T follicular helper cell (primary cell): ENCODE measurements around the gene PANK4.

ENCODE experiments used
- DNase-seq: peaks from one replicate; pipeline ENCODE4 v3.0.0-alpha.2; 2020; ENCODE audit warnings: low read depth

PANK4 gene

DNA sequence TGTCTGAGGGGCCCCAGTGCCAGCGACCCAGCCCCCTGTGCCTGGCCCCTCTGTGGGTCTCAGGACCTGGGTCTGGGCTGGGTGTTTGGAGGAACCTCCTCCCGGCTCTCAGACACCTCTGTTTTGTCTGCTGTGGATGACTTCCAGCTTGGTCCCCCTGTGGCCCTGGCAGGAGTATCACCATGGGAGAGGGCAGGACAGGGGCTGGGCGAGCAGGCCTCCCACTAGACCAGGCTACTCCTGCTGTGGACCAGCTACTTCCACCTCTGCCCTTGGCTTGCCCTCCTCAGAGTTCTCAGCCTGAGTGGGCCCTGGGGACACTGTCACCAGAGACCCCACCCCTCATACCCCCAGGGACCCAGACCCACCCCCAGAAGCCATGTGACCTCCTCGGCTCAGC, 28.5 kb downstream of the PANK4 start:
- DNase-seq = no peak

DNA sequence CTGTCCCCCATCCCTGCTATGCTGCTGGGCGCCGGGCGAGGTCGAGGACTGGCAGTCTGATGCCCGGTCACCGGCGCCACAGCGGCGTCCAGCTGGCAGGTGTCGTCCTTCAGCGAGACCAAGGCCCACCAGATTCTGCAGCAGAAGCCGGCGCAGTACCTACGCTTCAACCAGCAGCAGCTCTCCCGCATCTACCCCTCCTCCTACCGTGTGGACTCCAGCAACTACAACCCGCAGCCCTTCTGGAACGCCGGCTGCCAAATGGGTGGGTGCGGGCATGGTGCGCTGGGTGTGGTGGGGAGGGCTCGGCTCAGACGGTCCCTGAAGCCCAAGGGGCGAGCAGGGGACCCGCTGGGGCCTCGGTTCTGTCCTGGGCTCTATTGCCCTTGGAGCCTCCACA, 29.6 kb downstream of the PANK4 start:
- DNase-seq = no peak

DNA sequence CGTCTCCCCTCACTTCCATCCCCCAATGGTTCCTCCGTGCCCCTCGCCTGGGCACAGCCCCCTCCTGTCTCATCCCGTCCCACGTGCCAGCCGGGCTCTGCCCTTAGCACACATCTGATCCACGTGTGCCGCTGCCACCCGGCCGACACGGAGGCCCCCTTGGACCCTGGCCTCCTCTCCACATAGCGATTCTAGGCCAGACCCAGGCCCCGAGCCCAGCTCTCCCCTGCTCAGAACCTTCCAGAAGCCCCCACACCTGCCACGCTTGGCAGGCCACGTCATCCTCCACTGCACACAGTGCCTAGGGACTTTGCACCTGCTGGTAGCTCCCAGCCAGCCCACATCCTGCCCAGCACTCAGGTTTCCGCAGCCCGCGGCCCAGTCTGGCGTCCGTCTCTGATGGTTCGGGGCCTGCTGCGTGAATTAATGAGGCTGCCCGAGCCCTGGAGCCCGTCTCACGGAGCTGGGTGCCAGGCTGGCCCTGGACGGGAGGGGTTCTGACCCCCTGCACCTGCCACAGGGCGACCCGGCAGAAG, 30.2 kb downstream of the PANK4 start:
- DNase-seq = no peak

DNA sequence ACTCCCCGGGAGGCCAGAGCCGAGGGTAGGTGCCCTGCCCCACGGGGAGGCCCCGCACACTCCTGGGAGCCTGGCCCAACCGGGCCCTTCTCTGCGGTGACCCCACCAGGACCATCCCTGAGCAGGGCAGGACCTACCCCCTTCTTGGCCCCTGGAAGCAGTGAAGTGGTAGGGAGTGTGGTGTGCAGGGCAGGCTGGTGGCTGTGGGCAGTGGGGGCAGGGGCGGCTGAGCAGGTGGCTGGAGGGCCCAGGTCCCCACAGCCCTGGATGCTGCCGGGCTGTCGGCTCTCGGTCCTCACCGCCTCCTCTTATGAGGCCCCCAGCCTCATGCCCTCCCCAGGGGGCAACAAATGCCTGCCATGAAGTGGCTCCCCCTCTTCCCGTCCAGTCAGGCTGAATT, 30.9 kb downstream of the PANK4 start:
- no peak for DNase-seq

DNA sequence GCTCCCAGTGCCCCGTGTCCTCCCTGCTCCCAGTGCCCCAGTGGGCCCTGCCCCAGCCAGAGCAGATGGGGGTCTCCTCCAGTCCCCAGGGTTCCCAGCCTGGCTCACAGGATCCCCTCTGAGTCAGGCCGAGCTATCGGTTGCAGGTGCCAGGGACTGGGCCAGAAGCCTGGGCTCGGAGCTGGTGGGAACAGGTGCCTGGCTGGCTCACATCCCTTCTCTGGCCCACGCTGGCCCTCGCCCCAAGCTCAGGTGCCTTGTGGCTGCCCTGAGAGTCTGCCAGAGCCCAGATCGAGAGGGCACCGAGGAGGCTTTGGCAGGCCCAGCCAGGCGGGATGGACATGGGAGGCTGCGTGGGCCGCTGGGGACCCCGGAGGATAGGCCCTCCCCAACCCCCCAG, 31.4 kb downstream of the PANK4 start:
- DNase-seq = no peak

DNA sequence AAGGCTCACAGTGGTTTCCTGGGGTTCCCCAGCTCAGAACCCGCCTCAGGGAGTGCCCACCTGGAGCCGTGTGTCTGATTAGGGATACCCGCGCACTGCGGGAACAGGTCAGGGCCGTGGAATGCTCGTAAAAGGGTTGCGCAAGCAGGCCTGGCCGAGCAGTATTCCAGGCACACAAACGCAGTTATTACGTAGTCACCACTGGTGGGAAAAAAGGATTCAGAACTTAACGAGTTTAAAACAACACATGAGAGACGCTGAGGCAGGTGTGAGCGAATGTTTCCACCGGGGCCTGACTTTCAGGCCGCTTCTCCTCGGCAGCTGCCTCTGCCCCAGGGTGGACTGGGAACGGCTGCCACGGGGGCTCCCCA, 32.1 kb downstream of the PANK4 start:
- DNase-seq = no peak

DNA sequence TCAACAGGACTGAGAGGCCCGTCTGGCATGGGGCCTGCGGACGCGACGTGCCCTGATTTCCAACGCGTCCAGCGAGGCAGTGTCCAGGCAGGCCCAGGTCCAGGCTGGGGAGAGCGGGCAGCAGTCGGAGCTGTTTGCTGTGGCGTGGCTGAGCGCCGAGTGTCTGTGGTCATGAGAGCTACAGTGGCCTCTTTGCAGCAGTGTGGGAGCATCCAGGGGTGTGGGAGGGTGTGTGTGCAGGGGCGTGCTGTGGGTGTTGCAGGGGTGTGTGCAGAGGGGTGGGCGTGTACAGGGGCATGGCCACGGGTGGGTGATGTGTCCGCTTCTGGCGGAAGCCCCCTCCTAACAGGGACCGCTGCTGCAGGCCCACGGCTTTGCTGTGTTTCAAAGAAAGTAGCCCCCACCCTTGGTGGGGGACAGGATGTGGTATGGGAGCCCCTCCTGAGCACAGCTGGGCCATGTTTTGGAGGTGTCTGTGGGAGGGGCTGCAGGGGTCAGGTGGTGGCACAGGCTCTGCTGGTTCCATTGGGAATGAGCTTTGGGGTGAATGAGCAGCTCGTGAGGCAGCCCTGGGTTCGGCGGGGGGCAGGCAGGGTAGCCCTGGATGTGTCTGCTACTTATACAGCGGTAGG, 32.6 kb downstream of the PANK4 start:
- no peak for DNase-seq

DNA sequence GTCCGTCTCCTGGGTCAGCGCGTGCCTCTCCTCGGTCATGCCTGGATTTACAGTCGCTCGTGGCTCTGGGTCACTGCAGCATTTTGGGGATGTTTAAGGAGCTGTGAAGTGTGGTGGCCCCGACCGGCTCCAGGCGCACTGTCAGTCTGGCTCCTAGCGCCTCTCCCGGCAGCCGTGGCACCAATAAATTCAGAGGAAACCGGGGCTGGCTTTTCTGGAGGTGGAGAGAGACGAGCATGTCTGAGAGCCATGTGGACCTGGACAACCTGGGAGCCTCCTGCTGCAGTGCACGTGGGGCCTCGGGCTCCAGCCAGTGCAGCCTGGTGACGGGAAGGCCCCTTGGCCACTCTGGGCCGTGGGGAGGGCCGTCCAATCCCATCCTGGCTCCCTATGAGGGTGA, 33.2 kb downstream of the PANK4 start:
- DNase-seq = no peak

DNA sequence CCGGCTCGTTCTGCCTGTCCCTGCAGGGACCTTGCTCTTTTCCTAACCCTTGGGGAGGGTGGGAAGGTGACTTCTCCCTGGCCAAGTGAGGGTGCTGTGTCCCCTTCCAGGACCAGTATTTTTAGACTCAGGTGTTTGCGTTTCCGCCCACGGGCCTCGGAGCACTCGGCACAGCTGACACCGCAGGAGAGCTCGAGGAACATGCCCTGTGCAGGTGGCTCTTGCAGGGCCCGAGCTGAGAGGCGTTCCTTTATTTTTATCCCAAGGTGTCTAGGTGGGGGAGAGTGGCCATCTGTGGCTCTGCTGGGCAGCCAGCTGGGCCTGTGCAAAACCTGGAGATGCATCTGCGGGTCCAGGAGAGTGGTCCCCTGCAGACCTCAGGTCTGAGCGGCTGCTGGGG, 34.3 kb downstream of the PANK4 start:
- no peak for DNase-seq

DNA sequence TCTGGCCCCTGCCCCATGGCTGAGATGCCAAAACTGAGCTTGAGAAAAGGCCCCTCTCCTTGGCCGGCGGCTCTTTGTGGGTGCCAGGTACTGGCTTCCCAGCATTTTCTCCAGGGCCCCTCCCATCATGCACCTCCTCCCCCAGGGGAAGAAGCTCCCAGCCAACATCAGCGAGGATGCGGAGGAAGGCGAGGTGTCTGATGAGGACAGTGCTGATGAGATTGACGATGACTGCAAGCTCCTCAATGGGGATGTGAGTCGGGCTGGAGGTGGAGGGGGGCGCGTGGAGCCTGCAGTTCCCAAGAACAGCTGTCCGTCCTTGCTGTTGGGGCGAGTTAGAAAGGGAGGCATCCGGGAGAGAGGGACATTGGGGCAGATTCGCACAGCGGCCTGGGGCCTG, 36.8 kb downstream of the PANK4 start:
- DNase-seq = no peak

DNA sequence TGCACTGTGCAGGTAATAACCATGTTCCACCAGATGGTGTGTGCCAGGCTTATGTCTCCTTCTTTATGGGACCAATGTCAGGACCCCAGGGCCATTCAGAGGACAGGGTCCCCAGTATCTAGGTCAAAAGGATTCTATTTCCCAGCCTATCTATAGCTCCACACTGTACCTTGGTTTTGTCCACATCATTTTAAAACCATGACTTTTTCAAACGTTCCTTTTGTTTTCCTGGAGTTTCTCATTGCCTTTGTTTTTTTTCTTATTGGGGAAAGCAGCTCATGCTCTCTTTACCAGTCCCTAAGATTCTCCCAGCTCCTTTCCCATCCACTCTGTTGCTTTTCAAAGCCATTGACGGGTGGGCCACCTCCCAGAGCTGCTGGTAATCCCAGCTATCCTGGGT, 37.7 kb downstream of the PANK4 start:
- DNase-seq = no peak

DNA sequence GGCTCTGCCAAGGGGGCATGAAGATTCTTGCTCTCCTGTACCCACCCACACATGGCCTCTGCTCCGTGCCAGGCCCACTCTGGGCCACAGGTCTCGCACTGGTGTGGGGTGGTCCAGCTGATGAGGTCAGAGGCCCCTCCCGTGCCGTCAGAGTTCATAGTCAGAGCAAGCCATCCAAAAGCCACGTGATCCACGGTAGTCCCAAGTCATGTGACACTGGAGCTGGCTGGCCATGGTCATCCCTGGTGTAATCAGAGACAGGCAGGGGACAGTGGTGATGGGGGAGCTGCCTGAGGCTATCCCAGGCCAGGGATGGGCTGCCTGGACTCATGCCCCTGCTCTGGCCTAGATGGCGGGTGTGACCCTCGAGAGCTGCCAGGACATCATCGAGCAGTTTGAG, 39.8 kb downstream of the PANK4 start:
- no peak for DNase-seq

DNA sequence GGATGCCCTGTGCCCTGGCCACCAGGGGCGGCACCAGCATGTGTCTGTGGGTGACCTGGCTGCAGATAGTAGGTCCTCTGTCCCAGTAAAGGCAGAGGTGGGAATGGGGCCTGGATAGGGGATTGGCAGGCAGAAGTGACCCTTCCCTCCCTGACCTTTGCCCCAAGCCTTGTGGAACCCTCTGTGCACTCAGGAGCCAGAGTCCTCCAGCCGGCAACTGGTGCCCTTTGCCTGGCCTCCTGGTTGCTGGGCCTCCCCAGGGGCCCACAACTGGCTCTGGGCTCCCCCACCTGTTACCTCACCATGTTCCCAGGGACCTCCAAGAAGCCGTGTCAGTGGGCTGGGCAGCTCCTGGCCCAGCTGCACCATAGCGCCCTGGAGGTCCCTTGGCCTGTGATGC, 40.4 kb downstream of the PANK4 start:
- DNase-seq = no peak

DNA sequence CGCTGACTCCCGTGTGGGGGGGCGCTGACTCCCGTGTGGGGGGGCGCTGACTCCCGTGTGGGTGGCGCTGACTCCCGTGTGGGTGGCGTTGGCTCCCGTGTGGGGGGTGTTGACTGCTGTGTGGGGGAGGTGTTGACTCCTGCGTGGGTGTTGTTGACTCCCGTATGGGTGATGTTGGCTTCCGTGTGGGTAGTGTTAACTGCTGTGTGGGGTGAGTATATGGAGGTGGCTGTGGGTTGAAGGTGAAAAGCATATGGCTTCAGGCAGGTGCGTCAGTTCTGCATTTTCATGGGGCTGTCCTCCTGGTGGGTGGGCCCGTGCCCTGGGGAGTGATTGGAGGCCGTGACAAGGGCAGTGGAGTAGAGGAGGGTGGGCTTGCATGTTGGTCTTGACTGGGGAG, 42.4 kb downstream of the PANK4 start:
- no peak for DNase-seq

DNA sequence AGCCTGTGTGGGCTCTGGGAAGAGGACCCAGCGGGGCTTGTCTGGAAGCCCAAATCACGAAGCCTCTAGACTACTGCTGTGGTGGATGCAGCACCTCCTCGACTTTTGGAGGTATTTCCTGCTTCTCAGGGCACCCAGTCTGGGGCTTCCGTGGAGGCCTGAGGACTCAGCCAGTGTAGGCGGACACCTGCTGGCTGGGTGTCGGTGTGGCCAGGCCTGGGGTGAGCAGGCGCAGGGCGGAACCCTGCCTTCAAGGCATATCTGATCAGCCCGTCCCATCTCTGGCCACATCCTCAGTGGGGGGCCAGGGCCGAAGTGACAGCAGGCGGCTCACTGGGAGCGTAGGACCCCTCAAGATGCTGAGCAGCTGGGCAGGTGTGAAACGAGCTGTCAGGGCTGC, 43.4 kb downstream of the PANK4 start:
- DNase-seq = no peak

DNA sequence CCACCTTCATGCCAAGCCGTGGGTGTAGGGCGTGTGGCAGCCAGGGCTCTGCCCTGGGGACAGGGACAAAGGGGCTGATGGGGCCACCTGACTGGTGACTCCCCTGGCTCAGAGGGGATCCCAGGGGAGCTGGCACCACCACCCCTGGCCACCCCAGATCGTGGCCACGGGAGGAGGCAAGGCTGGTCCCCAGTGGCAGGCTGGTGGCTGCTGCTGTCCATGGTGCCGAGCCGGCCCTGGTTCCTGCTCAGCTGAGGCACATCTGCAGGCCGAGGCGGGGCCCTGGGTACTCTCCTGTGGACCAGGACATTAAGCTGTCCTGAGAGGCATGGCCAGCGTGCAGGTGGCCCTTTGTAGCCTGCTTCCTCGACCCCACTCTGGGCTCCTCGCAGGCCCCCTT, 43.8 kb downstream of the PANK4 start:
- DNase-seq = no peak

DNA sequence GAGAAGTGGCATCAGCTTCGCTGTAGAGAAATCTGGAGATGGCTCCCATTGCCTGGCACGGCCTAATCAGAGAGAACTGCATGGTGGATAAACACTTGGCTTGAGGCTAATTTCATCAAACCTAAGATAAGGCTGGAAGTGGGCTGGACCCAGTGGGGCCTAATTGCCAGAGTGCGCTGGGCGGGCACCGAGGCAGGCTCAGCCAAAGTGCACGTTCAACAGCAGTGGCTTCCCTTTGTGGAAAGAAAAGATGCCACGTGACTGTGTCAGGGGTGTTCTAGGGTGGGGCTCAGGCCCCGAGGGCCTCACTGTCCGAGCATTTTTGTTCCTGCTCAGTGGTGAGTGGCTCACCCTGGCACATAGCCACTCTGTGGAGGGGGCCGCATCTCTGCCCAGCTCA, 44.5 kb downstream of the PANK4 start:
- DNase-seq = no peak

DNA sequence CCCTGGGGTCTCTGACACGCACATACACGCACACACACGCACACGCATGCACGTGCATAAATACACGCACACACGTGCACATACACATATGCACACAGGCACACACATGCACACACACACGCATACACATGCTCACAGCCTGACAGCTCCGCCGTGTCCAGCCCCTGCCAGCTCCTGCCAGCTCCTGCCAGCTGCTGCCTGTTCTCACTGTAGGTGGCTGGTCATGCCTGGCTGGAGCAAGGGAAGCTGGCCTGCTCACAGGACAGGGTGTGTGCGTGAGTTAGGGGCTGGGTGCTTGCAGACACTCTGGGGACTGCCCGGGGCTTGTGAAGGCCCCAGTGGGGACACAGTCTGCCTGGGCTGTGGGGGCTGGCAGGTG, 45.4 kb downstream of the PANK4 start:
- DNase-seq = no peak

DNA sequence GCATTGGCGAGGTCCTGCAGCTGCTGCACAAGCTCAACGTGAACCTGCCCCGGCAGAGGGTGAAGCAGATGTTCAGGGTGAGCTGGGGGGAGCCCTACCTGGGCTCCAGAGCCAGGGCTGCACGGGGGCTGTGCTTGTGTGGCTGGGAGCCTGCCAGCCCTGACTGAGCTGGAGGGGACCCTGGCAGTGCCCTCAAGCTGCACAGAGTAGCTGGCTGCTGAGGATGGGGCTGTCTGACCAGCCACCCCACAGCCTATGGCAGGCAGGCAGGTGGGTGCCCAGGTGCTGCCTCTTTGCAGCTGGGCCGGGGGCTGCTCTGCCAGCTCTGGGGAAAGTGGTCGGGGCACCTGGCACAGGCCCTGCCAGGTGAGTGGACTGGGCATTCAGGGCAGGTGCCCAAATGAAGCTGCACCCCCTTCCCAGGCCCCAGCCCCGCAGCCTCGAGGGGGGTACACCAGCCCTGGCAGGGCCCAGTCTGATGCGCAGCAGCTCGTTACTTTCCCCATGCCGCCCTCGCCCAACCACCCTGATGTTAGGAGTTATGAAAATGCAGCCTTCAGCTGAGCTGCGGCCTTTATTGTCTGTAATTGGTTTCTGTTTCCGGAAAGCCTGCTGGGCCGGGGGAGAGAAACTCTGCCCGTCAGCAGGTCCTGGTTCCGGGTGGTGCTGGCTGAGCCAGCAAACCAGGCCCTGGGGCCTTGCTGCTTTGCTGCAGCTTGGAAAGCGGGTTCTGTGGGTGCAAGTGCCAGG, 46.0 kb downstream of the PANK4 start:
- no peak for DNase-seq

DNA sequence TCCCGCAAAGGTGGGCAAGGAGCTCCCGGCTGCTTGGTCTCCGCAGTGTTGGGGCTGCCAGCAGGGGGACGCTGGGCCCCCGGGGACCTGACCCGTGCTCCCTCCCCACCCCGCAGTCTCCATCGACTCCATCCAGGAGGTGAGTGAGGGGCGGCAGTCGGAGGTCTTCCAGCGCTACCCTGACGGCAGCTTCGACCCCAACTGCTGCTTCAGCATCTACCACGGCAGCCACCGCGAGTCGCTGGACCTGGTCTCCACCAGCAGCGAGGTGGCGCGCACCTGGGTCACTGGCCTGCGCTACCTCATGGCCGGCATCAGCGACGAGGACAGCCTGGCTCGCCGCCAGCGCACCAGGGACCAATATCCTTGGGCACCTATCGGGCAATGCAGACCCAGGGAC, 46.8 kb downstream of the PANK4 start:
- DNase-seq = no peak

DNA sequence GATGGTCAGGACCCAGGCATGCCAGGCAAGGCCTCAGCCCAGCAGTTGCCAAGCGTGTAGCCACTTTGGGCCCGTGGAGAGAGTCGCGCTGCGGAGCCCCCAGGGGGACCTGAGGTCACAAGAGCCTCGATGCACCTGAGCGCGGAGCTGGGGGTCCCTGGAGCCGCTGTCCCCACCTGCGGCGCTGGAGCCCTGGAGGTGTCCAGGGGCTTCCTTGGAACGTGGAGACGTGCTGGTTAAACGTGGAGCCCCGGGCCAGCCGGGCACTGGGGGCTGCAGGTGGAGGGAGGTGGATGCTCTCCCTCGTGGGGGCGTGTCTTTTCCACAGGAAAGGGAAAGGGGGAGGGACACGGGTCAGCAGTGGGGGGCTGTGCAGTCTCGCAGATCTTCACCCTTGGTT, 47.2 kb downstream of the PANK4 start:
- DNase-seq = no peak

DNA sequence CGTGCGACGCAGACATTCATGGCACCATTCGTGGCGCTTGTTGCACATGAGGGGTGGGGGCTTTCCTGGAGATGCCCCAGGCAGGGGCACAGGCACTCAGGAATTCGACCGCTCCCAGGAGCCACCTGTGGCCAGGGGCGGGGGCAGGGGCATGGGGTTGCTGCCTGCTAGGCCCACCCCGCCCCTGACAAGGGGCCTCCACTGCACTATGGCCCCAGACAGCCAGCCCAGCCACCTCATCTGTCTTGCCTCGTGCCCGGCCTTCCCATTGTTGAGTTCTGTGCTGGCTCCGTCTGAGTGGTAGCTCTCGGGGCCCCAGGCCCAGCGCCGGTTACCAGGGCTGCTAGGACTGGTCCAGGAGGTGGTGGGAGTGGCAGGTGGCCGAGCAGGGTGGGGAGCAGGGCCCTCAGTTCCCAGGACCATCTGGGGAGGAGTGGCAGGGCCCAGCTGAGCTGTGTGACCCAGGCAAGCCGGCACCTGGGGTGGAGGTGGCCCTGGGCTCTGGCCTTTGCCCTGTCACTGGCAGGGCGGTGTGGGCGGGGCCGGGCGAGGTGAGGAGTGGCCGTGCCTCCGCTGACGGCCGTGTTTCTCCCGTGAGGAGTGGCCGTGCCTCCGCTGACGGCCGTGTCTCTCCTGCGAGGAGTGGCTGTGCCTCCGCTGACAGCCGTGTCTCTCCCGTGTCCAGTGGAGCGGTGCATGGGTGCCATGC, 48.5 kb downstream of the PANK4 start:
- DNase-seq = no peak

DNA sequence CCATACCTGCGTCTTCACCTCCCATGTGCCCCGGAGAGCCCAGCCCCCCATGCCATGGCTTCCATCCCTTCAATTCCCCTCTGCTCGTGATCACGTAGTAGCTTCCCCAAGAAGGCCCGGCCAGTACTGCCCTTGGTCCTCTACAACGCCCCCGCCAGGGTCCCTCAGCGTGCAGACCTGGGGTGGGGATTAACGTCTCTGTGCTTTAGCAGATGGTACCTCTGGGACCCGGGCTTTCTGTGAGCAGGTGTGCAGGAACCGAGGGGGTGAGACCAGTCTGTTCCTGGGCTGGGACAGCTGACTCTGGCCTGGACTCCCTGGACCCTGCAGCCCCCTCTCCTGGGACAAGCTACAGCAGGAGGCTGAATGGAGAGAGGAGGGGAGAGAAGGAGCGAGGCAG, 49.1 kb downstream of the PANK4 start:
- no peak for DNase-seq
